HG03196 (cell line): ENCODE data around the gene GLI3.

Source experiments
- ATAC-seq: cut with Tn5 transposase; IDR thresholded peaks from one replicate; pipeline ENCODE4 v1.9.1; 2021; ENCODE audit not compliant: unreplicated experiment

Gene GLI3

GRCh38 chr7:42180806-42181205 is 56.2 kb downstream of the GLI3 start:
- ATAC-seq = no peak

- no peak for ATAC-seq
Observed at GRCh38 chr7:42176724-42177101, 60.3 kb downstream of the GLI3 start.

DNA sequence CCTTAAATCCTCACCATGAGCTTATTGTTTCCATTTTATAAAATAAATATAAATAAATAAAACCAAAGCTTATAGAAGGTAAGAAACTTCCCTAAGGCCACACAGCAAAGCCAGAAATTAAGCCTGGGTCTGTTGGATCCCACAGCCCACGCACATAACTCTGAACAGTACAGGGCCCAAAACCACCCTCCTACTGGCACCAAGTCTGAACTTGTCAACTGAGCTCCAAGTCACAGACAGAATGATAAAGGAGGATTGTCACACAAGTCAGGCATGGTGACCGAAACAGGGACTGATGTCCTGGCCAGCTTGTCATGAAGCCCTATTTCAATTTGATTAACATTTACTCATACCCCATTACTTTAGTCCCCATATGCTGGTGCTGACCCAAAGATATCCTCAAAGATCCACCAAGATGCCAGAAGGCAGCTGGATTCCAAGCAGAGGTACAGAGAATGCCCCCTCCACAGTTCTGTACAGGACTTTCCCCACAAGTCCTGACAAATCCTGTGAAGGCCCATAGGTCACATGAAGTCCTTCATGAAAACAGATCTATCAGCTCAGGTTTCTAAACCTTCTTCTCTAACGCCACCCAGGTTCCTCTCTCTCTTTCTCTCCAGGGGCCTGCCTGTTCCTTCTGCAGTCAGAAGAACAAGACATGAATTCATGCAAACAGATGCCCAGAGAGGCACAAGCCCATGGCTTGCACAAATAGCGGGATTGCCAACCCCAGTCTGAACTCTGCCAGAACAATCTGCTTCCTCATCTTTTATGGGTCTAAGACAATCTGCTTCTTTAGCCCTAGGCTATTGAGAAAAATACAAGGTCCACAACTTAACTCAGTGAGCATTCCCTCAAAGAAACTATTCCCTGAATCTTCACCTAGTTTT is 60.9 kb downstream of the GLI3 start:
- no peak for ATAC-seq

GRCh38 chr7:42174391-42174912 is 62.6 kb downstream of the GLI3 start:
- ATAC-seq = no peak

DNA sequence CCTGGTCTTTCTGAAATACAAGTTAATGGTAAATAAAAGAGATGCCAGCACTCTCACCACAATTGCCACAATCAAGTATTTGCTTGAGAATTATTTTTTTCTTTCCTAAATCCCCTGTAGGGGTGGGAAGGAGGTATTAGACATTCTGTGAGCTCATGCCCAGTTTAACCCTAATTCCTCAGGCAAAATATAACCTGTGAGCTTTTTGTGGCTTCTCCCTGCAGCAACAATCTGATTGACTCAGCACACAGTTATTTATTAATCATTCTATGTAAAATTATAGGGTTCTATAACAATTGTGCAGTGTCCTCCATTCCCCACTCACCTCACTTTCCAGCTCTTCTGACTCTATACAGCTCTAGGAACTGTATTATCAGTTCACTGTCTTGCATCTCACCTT is 66.3 kb downstream of the GLI3 start:
- ATAC-seq = no peak

DNA sequence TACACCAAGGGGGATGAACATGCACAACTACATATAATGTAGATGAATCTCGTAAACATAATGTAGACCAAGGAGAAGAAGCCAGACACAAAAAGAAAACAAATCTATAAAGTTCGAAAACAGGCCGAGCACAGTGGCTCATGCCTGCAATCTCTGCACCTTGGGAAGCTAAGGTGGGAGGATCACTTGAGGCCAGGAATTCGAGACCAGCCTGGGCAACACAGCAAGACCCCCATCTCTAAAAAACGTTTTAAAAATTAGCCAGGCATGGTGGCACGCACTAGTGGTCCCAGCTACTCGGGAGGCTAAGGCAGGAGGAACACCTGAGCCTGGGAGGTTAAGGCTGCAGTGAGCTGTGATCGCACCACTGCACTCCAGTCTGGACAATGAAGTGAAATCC is 68.5 kb downstream of the GLI3 start:
- no peak for ATAC-seq

DNA sequence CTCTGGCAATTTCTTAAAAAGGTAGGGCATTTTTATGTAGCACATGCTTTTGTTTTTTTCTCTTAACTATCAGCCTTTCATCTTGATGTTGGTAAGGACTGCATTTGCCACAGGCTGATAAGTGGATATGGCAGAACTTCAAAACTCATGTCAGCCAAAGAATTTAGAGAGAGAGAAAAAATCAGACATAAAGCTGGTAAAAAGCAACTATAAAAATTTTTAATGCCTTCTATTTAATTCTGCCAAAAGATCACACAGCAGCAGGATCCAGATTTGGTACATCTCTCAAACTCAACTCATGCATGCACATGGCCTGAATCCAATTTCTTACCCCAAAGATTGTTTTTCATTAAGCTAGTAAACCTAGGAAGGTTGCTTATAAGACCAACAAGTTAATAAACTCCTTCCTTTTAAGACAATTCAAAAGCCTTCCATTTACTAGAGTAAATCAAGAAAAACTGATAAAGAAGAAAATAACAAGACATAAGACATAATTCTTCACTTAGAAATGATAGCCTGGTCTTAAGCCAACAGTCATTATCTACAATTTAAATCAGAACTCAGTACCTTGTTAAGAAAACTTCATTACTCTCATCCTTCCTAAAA is 69.3 kb downstream of the GLI3 start:
- ATAC-seq = no peak

DNA sequence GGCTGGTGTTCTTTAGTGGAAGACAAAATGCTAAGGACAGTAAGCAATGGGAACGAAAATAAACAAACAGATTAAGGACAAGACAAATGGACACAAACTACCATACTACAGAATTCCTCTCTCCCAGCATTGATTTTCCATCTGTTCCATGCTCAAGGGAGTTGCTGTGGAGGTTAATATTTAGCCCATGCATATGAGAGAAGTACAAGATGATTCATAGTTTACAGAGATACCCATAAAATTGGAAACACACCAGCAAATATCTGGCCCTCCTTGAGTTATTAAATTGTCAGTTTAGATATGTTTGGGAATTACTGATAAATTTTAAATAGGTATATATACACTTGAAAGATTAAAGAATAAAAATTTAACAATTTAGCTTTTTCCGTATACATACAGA is 69.8 kb downstream of the GLI3 start:
- no peak for ATAC-seq

DNA sequence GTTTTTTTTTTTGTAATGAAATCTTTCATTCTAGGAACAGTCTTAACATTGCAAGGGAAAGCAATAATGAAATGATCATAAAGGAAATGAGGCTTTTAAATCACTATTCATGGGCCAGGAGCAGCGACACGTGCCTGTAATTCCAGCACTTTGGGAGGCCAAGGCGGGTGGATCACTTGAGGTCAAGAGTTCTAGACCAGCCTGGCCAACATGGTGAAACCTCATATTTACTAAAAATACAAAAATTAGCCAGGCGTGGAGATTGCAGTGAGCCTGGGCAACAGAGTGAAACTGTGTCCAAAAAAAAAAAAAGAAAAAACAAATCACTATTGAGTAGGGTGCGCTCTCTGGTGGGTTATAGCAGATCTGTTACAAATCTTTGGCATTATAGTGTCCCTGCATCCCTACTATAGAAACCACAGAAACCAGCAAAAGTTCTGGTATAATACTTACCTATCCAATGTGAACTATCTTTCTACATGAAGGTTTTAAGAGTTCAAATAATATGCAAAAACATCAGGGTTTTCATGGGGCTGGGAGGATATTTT is 72.1 kb downstream of the GLI3 start:
- ATAC-seq = no peak

GRCh38 chr7:42162560-42163325 is 74.3 kb downstream of the GLI3 start:
- no peak for ATAC-seq

DNA sequence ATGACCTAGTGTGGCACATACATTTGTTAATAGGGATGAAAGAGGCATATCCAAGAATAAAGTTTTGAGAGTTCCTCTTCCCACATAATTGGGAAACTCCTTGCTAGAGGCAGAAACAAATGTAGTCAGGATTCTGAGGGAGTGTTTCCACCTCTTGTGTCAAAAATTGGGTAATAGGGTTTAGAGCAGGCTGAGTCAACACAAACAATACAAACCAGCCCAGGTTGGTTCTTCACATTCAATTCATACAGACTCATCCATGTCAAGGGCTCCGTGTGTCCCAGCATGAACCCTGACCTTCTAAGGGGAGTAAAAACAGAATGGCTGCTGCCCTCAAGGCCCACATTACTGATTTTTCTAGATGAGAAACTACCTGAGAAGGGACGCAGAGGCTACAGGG is 75.3 kb downstream of the GLI3 start:
- no peak for ATAC-seq

GRCh38 chr7:42161110-42161509 is 75.9 kb downstream of the GLI3 start:
- ATAC-seq = no peak

DNA sequence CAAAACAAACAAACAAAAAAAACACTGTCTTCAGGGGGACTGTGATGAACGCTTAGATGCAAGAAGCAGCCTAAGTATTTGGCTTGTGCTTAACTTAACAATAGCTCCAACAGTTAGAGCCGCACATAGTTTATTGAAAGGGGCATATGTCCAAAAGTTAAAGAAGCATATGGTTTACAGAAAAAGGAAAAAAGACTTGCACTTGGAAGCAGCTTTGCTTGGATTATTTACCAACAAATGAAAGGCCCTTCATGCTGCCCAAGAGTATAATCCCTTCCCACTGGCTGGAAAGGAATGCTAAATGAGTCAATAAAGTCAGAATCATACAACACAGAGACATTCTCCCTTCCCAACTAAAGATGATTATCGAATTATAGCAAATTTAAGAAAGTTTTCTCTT is 77.9 kb downstream of the GLI3 start:
- ATAC-seq = no peak

GRCh38 chr7:42156967-42157721 is 79.9 kb downstream of the GLI3 start:
- ATAC-seq = no peak

DNA sequence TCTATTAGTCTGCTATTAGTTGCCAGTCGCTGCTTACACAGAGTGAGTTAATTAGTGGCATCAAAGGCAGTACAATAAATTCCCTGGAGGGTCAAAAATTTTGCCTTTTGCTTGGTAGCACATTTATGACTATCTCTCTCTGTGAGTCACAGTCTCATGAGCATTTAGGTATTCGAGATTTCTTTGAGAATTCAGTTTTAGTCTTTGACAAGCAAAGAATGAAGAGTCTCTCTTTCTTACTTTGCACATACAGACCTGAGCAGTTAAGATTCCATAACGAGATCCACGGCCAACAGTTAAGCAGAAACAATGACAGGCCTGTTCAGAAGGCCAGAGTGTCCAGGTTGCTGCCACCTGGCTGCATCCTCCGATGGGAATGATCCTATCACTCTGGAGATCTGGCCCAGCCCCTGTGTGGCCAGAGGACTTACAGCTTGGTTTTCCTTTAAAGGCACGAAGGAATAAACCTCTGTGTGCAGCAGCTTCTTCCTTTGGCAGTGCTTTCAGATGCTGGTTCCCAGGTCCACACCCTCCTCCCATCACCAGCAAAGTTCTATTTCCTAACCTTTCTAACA is 80.6 kb downstream of the GLI3 start:
- ATAC-seq = no peak

GRCh38 chr7:42155584-42156290 is 81.3 kb downstream of the GLI3 start:
- ATAC-seq = no peak

GRCh38 chr7:42154173-42154572 is 82.8 kb downstream of the GLI3 start:
- no peak for ATAC-seq

- ATAC-seq = no peak
Observed at GRCh38 chr7:42152329-42153205, 84.4 kb downstream of the GLI3 start.

GRCh38 chr7:42151309-42151708 is 85.7 kb downstream of the GLI3 start:
- no peak for ATAC-seq
